Activated CD8-positive, alpha-beta T cell treated with anti-CD3 and anti-CD28 coated beads for 36 hours (primary cell): ENCODE data around the gene PNCK. TPM values are rescaled to one million over a fixed set of nuclear protein-coding genes. Genes with fewer than 3 reads are reported as not detected.

ENCODE experiments used
- ATAC-seq: fragments of 200-7000 bp; cut with Tn5 transposase; one replicate; pipeline ENCODE4 v1.10.0; 2021; ENCODE audit warnings: mild to moderate bottlenecking, moderate library complexity
- CTCF ChIA-PET: fragments of 350-600 bp; sonication (Branson Sonifier 250); formaldehyde crosslinking; loops from one replicate; lab custom pipeline; 2021; ENCODE audit warnings: antibody characterized with exemption; lab: Charles Lee
- POLR2A ChIA-PET: fragments of 350-600 bp; sonication (Branson Sonifier 250); formaldehyde crosslinking; loops from one replicate; lab custom pipeline; 2021; ENCODE audit warnings: antibody characterized with exemption; lab: Charles Lee
- DNase-seq: peaks from one replicate; pipeline ENCODE4 v3.0.0-alpha.2; 2020
- H3K27ac Mint-ChIP-seq: one replicate; pipeline ENCODE4 v1.8.0; 2021; ENCODE audit warnings: mild to moderate bottlenecking, mixed read lengths
- H3K27me3 Mint-ChIP-seq: one replicate; pipeline ENCODE4 v1.8.0; 2021; ENCODE audit warnings: mixed read lengths
- H3K36me3 Mint-ChIP-seq: one replicate; pipeline ENCODE4 v1.8.0; 2021; ENCODE audit warnings: low read depth, mixed read lengths
- H3K4me1 Mint-ChIP-seq: one replicate; pipeline ENCODE4 v1.8.0; 2021; ENCODE audit warnings: low read depth, mixed read lengths
- H3K4me3 Mint-ChIP-seq: one replicate; pipeline ENCODE4 v1.8.0; 2021; ENCODE audit warnings: mild to moderate bottlenecking, moderate library complexity, mixed read lengths
- H3K9me3 Mint-ChIP-seq: one replicate; pipeline ENCODE4 v1.8.0; 2021; ENCODE audit warnings: mixed read lengths
- intact Hi-C: fragments of 100-400 bp; cut with micrococcal nuclease; formaldehyde crosslinking; loops from one replicate; pipeline ENCODE4 v1.10.0; 2022
- total RNA-seq, 2 experiments: library from RNA; stranded (reverse); gene quantifications; one replicate each; pipeline ENCODE4 v1.2.3, GENCODE V29; 2021
- TF ChIP-seq, protein P1 (sequence below): fragments of 200-600 bp; IDR thresholded peaks from one replicate; pipeline ENCODE4 v1.8.0; 2022; ENCODE audit warnings: antibody characterized with exemption, mild to moderate bottlenecking

PNCK gene
- total RNA-seq, 2 experiments from 2014 or later = 0.70 to 1.1 TPM

DNA sequence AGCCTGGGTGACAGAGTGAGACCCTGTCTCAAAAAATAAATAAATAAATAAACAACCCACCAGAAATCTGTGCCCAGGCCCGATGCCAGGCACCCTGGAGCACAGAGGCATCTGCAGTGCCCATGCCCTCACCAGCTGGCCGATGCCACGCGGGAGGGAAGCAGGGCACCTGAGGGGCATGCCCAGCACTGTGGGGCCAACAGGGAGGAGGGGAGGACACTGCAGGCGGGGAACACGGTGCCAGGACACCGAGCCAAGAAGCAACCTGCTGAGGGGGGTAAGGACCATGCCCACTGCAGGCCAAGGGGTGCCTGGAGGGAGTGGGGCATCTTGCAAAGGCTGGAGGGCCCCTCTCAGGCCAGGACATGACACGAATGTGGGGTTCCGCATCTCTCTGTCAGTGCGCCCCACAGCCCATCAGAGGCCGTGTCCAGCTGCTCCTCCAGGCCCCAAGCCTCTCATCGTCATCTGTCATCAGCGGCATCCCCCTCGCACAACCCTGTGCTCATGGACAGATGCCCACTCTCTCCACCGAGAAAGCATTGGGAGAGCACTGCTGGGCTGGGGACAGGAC lies 39.9 kb downstream of the PNCK start:
- H3K4me1 Mint-ChIP-seq = no peaks in the 10 kb centered on the region
- ATAC-seq (no peak), DNase-seq (no peak)
- no peaks in the 10 kb centered on the region for H3K36me3 Mint-ChIP-seq
- TF ChIP-seq, protein P1, sequence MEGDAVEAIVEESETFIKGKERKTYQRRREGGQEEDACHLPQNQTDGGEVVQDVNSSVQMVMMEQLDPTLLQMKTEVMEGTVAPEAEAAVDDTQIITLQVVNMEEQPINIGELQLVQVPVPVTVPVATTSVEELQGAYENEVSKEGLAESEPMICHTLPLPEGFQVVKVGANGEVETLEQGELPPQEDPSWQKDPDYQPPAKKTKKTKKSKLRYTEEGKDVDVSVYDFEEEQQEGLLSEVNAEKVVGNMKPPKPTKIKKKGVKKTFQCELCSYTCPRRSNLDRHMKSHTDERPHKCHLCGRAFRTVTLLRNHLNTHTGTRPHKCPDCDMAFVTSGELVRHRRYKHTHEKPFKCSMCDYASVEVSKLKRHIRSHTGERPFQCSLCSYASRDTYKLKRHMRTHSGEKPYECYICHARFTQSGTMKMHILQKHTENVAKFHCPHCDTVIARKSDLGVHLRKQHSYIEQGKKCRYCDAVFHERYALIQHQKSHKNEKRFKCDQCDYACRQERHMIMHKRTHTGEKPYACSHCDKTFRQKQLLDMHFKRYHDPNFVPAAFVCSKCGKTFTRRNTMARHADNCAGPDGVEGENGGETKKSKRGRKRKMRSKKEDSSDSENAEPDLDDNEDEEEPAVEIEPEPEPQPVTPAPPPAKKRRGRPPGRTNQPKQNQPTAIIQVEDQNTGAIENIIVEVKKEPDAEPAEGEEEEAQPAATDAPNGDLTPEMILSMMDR = no peak
- intact Hi-C loops = no loop called here
- no peak overlapping the region for H3K27ac Mint-ChIP-seq
- POLR2A ChIA-PET = no interaction called here
- H3K9me3 Mint-ChIP-seq = peaks cover 4% of the 10 kb centered on the region
- H3K4me3 Mint-ChIP-seq = no peak overlapping the region
- CTCF ChIA-PET = no interaction called here
- H3K27me3 Mint-ChIP-seq = no peaks in the 10 kb centered on the region

DNA sequence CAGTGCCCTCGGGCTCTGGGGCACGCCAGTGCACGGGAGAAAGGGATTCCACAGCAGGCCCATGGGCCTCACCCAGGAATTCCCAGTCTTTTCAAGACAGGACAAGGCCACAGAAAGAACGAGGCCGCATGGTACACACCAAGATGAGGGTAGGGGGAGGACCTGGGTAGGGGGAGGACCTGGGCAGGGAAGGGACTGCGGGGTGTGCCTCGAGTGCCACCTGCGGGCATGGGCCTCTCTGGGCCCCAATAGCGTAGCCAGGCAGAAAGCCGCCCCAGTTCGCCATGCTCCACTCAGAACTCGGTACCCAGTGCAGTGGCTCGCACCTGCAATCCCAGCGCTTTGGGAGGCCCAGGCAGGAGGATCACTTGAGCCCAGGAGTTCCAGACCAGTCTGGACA lies 40.6 kb downstream of the PNCK start:
- Mint-ChIP-seq H3K4me3 (no peak overlapping the region), H3K9me3 (peaks cover 4% of the 10 kb centered on the region), H3K27ac (no peak overlapping the region), H3K4me1 (no peaks in the 10 kb centered on the region), H3K36me3 (no peaks in the 10 kb centered on the region), H3K27me3 (no peaks in the 10 kb centered on the region)
- POLR2A ChIA-PET = no interaction called here
- CTCF ChIA-PET = no interaction called here
- intact Hi-C loops = no loop called here
- ATAC-seq = no peak
- TF ChIP-seq, protein P1 = no peak
- DNase-seq = no peak

DNA sequence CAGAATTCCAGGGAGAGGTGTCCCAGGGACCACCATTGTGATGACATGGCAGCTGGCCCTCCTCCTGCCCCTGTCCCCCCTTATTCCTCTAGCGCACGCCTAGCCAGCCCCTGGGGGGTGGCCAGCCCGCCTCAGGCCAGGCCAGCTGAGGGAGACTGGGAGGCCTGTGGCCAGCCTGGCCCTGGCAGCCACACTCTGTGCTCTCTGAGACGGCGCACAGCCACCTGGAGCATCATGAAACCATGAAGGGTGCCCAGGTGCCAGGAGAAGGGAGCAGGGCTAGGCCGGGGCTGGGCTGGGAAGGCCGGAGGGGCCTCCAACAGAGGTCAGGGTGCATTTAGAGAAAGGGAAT lies 41.0 kb downstream of the PNCK start:
- DNase-seq = no peak

DNA sequence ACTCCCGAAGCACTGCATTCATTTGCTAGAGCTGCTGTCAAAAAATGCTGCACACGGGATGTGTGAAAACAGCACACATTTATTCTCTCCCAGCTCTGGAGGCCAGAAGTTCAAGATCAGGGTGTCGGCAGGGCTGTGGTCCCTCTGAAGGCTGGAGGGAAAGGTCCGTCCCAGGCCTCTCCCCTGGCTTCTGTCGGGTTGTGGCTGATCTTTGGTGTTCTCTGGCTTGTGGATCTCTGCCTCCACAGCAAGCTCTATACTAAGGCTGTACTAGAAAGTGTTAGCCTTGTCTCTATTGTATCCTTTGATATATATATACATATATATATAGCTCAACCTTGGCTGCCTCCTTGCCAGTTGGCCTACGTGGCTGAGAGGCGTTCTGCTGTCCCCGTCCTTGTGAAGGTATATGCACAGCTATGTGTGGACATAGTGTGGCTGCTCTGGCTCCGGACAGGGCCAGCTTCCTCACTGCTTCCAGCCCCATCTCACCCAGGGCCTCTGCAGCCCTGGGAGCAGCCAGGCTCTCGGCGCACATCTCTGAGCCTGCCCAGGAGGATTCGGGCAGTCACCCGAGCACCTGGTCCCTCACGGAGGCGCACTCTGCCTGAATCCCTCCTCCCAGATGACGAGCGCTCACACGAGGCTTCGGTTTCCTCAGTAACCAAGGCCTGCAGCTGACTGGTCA lies 41.6 kb downstream of the PNCK start:
- H3K4me3 Mint-ChIP-seq = no peak overlapping the region

More for the DNA sequence above, 41.0 kb downstream of the PNCK start:
- ATAC-seq = no peak
- no peaks in the 10 kb centered on the region for H3K27me3 Mint-ChIP-seq
- no peak overlapping the region for H3K4me3 Mint-ChIP-seq
- H3K4me1 Mint-ChIP-seq = no peaks in the 10 kb centered on the region
- no peak overlapping the region for H3K27ac Mint-ChIP-seq
- TF ChIP-seq, protein P1 = no peak
- H3K9me3 Mint-ChIP-seq = peaks cover 4% of the 10 kb centered on the region
- CTCF ChIA-PET = interaction anchor here (1.3 to 2.0 kb wide), 2 partner anchors 9 to 36 kb away, joined by 5 to 7 read pairs; no protein-coding TSS in a partner anchor
- no peaks in the 10 kb centered on the region for H3K36me3 Mint-ChIP-seq
- POLR2A ChIA-PET = no interaction called here
- intact Hi-C loops = no loop called here

More for the DNA sequence above, 41.6 kb downstream of the PNCK start:
- ChIA-PET CTCF (interaction anchor here (1.0 to 2.0 kb wide), 3 partner anchors 9 to 92 kb away, joined by 3 to 7 read pairs (median 5); no protein-coding TSS in a partner anchor), POLR2A (no interaction called here)
- intact Hi-C loops = no loop called here
- ATAC-seq (no peak), DNase-seq (no peak)
- peaks cover 4% of the 10 kb centered on the region for H3K9me3 Mint-ChIP-seq
- H3K4me1 Mint-ChIP-seq = no peaks in the 10 kb centered on the region
- no peaks in the 10 kb centered on the region for H3K27me3 Mint-ChIP-seq
- no peaks in the 10 kb centered on the region for H3K36me3 Mint-ChIP-seq
- TF ChIP-seq, protein P1 = no peak
- H3K27ac Mint-ChIP-seq = no peak overlapping the region
